Measurements from ENCODE around the gene CCT2.
"Not testable (repeated sequence)": the region's sequence is repeated elsewhere in the genome, so short reads cannot be mapped to it uniquely, and the experiment has no call there.

Gene CCT2

GRCh38 chr12:69603556-69603955, 18.3 kb downstream of the CCT2 start:
- H3K27ac Mint-ChIP-seq, H3K4me1 Mint-ChIP-seq: not testable (repeated sequence)
- peaks cover 24 to 34% of the 10 kb centered on the region in 2 donors for H3K36me3 Mint-ChIP-seq

DNA sequence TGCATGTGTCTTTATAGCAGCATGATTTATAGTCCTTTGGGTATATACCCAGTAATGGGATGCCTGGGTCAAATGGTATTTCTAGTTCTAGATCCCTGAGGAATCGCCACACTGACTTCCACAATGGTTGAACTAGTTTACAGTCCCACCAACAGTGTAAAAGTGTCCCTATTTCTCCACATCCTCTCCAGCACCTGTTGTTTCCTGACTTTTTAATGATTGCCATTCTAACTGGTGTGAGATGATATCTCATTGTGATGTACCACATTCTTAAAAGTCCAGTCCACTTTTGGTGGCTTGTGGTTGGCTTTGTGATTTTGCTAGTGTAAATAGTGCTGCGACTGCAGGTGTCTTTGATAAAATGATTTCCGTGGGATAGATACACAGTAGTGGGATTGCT, 19.0 kb downstream of the CCT2 start:
- not testable (repeated sequence) for H3K4me3 Mint-ChIP-seq; H3K9me3 Mint-ChIP-seq; H3K4me1 Mint-ChIP-seq; H3K27me3 Mint-ChIP-seq; DNase-seq; H3K27ac Mint-ChIP-seq; ATAC-seq (replicated peaks)
- peaks cover 24 to 31% of the 10 kb centered on the region in 2 donors for H3K36me3 Mint-ChIP-seq

More at GRCh38 chr12:69603556-69603955, 18.3 kb downstream of the CCT2 start:
- not testable (repeated sequence) for H3K4me3 Mint-ChIP-seq; H3K9me3 Mint-ChIP-seq; H3K27me3 Mint-ChIP-seq; ATAC-seq (replicated peaks); DNase-seq

DNA sequence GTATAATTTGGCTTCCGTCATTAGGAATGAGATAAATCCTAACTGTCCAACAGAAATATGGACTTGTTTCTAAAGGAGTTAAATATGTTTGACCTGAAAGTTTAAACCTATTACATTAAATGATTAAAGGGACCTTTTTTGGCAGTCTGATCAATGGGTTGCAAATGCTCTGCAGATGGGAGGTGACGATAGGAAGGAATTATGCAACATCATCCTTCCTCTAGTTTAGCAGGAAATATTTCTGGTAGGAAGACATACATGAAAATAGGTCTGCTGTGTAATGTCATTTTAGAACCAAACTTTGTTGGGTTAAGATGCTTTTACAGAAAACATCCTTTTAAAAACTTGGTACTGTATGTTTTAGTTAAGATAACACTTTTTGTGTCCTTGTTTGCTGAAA, 22.9 kb downstream of the CCT2 start:
- Mint-ChIP-seq H3K4me1 (no peaks in the 10 kb centered on the region), H3K4me3 (no peak overlapping the region), H3K9me3 (no peaks in the 10 kb centered on the region), H3K36me3 (peaks cover 5% of the 10 kb centered on the region in 2 donors), H3K27me3 (no peaks in the 10 kb centered on the region), H3K27ac (no peak overlapping the region)
- no peak for DNase-seq
- ATAC-seq (replicated peaks) = no peak

DNA sequence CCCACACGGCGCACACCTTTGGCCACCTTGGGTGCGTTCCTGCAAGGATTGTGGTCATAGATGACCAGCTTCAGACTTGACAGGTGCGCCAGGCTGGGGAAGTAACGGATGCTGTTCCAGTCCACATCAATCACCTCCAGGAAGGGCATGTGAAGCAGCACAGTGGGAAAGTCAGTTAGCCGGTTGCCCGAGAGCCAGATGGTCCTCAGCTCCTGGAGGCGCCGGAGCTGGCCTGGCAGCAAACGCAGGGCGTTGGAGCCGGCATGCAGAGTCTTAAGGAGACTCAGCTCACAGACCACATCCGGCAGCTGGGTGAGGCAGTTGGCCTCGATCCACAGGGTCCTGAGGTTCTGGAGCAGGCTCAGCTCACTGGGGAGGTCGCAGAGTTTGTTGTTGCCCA, 24.9 kb downstream of the CCT2 start:
- no peaks in the 10 kb centered on the region for H3K27me3 Mint-ChIP-seq
- no peaks in the 10 kb centered on the region for H3K9me3 Mint-ChIP-seq
- no peaks in the 10 kb centered on the region for H3K36me3 Mint-ChIP-seq
- no peak overlapping the region for H3K27ac Mint-ChIP-seq
- ATAC-seq (replicated peaks) (no peak), DNase-seq (no peak)
- no peaks in the 10 kb centered on the region for H3K4me1 Mint-ChIP-seq
- no peak overlapping the region for H3K4me3 Mint-ChIP-seq

GRCh38 chr12:69610729-69611128, 25.5 kb downstream of the CCT2 start, which contains the start of gene LRRC10:
LRRC10 (minus strand) TSS chr12:69610907; CDS start chr12:69610838, 69 bp downstream.
- ATAC-seq (replicated peaks) = no peak
- H3K4me3 Mint-ChIP-seq = no peak within 1 kb of the TSS

GRCh38 chr12:69613351-69613750, 28.1 kb downstream of the CCT2 start:
- DNase-seq (no peak), ATAC-seq (replicated peaks) (no peak)
- H3K4me1 Mint-ChIP-seq = peaks cover 9 to 12% of the 10 kb centered on the region in 2 donors
- peaks cover 0 to under 1% of the 10 kb centered on the region in 2 donors for H3K27me3 Mint-ChIP-seq
- no peaks in the 10 kb centered on the region for H3K36me3 Mint-ChIP-seq
- no peak overlapping the region for H3K27ac Mint-ChIP-seq
- H3K9me3 Mint-ChIP-seq = peaks cover 0 to 3% of the 10 kb centered on the region in 2 donors
- H3K4me3 Mint-ChIP-seq = no peak overlapping the region

More at GRCh38 chr12:69610729-69611128, 25.5 kb downstream of the CCT2 start, which contains the start of gene LRRC10:
- no peak for DNase-seq
- Mint-ChIP-seq H3K9me3 (peaks cover 0 to 3% of the 10 kb centered on the region in 2 donors), H3K36me3 (no peaks in the 10 kb centered on the region), H3K27me3 (no peaks in the 10 kb centered on the region), H3K4me1 (peaks cover 5% of the 10 kb centered on the region in 2 donors), H3K27ac (no peak within 1 kb of the TSS)

DNA sequence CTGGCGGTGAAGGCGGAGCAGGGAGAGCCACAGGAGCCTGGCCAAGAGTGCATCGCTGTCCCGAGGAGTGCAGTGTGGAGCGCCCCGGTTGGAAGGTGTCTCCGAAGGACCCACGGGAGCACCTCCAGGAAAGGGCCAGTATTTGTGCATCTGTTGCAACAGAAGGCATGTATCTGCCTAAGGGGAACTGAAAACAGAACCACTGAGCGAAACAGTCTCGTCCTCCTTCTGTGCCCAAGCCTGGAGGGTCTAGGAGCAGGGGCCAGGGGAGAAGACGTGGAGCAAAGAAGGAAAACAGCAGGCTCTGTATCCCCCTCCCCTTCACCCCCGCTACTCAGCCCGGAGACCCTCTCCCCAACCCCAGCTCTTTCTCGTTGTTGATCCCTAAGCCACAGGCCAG, 30.8 kb downstream of the CCT2 start:
- Mint-ChIP-seq H3K4me1 (peaks cover 9 to 12% of the 10 kb centered on the region in 2 donors), H3K9me3 (peaks cover 0 to 3% of the 10 kb centered on the region in 2 donors), H3K27ac (no peak overlapping the region), H3K4me3 (no peak overlapping the region), H3K27me3 (peaks cover 0 to 4% of the 10 kb centered on the region in 2 donors), H3K36me3 (no peaks in the 10 kb centered on the region)
- DNase-seq (no peak), ATAC-seq (replicated peaks) (peak in 1 of 2 donors; percentile 50)

GRCh38 chr12:69619050-69619449, 33.8 kb downstream of the CCT2 start:
- Mint-ChIP-seq H3K27me3 (peaks cover 4 to 9% of the 10 kb centered on the region in 2 donors), H3K36me3 (no peaks in the 10 kb centered on the region), H3K27ac (no peak overlapping the region), H3K4me1 (peaks cover 9 to 12% of the 10 kb centered on the region in 2 donors), H3K9me3 (peaks cover 0 to 3% of the 10 kb centered on the region in 2 donors), H3K4me3 (no peak overlapping the region)
- ATAC-seq (replicated peaks) = no peak
- DNase-seq = no peak

GRCh38 chr12:69620077-69620476, 34.8 kb downstream of the CCT2 start:
- Mint-ChIP-seq H3K36me3 (no peaks in the 10 kb centered on the region), H3K27me3 (peaks cover 4 to 9% of the 10 kb centered on the region in 2 donors), H3K4me3 (no peak overlapping the region), H3K9me3 (peaks cover 0 to 3% of the 10 kb centered on the region in 2 donors), H3K4me1 (peaks cover 9 to 12% of the 10 kb centered on the region in 2 donors), H3K27ac (no peak overlapping the region)
- ATAC-seq (replicated peaks) (no peak), DNase-seq (no peak)

- Mint-ChIP-seq H3K27ac (no peak overlapping the region), H3K36me3 (no peaks in the 10 kb centered on the region), H3K9me3 (no peaks in the 10 kb centered on the region), H3K4me3 (no peak overlapping the region), H3K4me1 (peaks cover 2 to 4% of the 10 kb centered on the region in 2 donors), H3K27me3 (peaks cover 4 to 9% of the 10 kb centered on the region in 2 donors)
- DNase-seq (no peak), ATAC-seq (replicated peaks) (no peak)
These were observed 35.7 kb downstream of the CCT2 start for GRCh38 chr12:69620921-69621320.

DNA sequence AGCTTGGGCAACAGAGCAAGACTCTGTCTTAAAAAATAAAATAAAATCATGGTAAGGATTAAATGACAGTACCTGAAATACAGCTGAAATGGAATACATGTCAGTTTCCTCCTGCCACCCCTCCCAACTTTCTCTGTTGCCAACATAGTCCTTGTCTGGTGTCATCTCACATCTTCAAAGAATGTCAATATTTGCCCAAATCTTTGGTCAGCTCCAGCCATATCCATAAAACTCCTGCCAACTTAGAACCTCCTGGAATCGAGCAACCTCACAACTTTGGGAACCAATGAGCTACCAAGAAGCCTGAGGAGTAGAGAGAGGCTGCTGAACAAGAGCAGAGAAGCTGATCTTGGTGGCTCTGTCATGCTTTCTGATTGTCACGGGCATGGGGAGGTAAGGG, 36.3 kb downstream of the CCT2 start:
- Mint-ChIP-seq H3K27ac (no peak overlapping the region), H3K4me1 (no peaks in the 10 kb centered on the region), H3K4me3 (no peak overlapping the region), H3K9me3 (no peaks in the 10 kb centered on the region), H3K27me3 (peaks cover 4 to 9% of the 10 kb centered on the region in 2 donors), H3K36me3 (no peaks in the 10 kb centered on the region)
- DNase-seq (no peak), ATAC-seq (replicated peaks) (no peak)

DNA sequence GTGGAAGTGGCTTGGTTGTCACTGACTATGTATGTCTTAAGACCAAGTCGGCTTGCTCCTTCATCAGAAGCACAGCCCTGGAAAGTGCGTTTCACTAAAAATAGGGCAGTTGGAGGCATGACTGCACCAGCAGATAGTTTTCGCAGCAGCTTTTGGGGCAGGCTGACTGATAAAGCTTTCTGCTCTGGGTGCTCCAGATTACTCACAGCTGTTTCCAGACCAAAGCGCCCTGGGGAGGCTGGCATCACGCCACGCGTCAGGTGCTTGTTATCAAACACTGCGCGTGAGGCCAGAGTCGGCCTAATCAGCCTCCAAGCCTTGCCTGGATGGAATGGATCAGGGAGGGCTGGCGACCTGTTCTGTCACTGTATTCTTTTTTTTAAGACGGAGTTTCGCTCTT, 38.7 kb downstream of the CCT2 start:
- H3K36me3 Mint-ChIP-seq = no peaks in the 10 kb centered on the region
- H3K4me3 Mint-ChIP-seq = no peak overlapping the region
- peaks cover 0 to 9% of the 10 kb centered on the region in 2 donors for H3K27me3 Mint-ChIP-seq
- H3K4me1 Mint-ChIP-seq = no peaks in the 10 kb centered on the region
- DNase-seq = no peak
- no peak for ATAC-seq (replicated peaks)
- H3K27ac Mint-ChIP-seq = no peak overlapping the region
- H3K9me3 Mint-ChIP-seq = no peaks in the 10 kb centered on the region

GRCh38 chr12:69627501-69627900, 42.2 kb downstream of the CCT2 start:
- Mint-ChIP-seq H3K4me3 (no peak overlapping the region), H3K27ac (no peak overlapping the region), H3K36me3 (no peaks in the 10 kb centered on the region), H3K27me3 (no peaks in the 10 kb centered on the region), H3K4me1 (peaks cover 0 to 3% of the 10 kb centered on the region in 2 donors), H3K9me3 (peaks cover 0 to 3% of the 10 kb centered on the region in 2 donors)
- DNase-seq (no peak), ATAC-seq (replicated peaks) (no peak)

GRCh38 chr12:69630191-69630590, 44.9 kb downstream of the CCT2 start:
- Mint-ChIP-seq H3K4me3 (no peak overlapping the region), H3K4me1 (peaks cover 0 to 3% of the 10 kb centered on the region in 2 donors), H3K27ac (no peak overlapping the region), H3K9me3 (peaks cover 0 to 3% of the 10 kb centered on the region in 2 donors), H3K27me3 (no peaks in the 10 kb centered on the region), H3K36me3 (no peaks in the 10 kb centered on the region)
- ATAC-seq (replicated peaks) = no peak
- DNase-seq = no peak

GRCh38 chr12:69633061-69633460, 47.8 kb downstream of the CCT2 start:
- no peak overlapping the region for H3K27ac Mint-ChIP-seq
- peaks cover 0 to 3% of the 10 kb centered on the region in 2 donors for H3K4me1 Mint-ChIP-seq
- ATAC-seq (replicated peaks) (no peak), DNase-seq (no peak)
- H3K36me3 Mint-ChIP-seq = no peaks in the 10 kb centered on the region
- H3K27me3 Mint-ChIP-seq = no peaks in the 10 kb centered on the region
- H3K9me3 Mint-ChIP-seq = peaks cover 0 to 3% of the 10 kb centered on the region in 2 donors
- H3K4me3 Mint-ChIP-seq = no peak overlapping the region

All from stimulated activated naive B cell treated with anti-CD40 and anti-IgM and Interleukin-4, amounts not matched to agents 10 μg/mL and 1 μg/mL and 100 μg/mL, for 72 hours (primary cell).